ENCODE measurements around the gene OR5AN1.

- TF ChIP-seq POLR2A (IDR thresholded peaks at IDR 0.05) (no peak), POLR2AphosphoS5 (IDR thresholded peaks at IDR 0.05) (no peak)
Observed at GRCh38 chr11:59368238-59369022, 9.7 kb downstream of the OR5AN1 start.
